Cardiac fibroblast (primary cell): ENCODE data around the gene MRPL20.

Source experiments
- DNase-seq, 2 donors: peaks; one replicate each; pipeline versions ENCODE4 v3.0.0 to v3.0.0-alpha.2; 2010; ENCODE audit warnings: low read depth in 2 of 2
- H3K4me3 ChIP-seq, 2 donors: replicated peaks in 1 of 2; 1 replicate in 1 of 2; 2 replicates in 1 of 2; pipeline ENCODE4 v1.5.1; 2011; ENCODE audit warnings: low read depth in 2 of 2, low read length in 2 of 2, mild to moderate bottlenecking in 2 of 2, moderate library complexity in 1 of 2
- TF ChIP-seq, protein P1 (sequence below): IDR thresholded peaks from one replicate; pipeline ENCODE4 v1.5.1; 2011; ENCODE audit warnings: low read depth, mild to moderate bottlenecking, low read length, inconsistent platforms

Gene MRPL20

DNA sequence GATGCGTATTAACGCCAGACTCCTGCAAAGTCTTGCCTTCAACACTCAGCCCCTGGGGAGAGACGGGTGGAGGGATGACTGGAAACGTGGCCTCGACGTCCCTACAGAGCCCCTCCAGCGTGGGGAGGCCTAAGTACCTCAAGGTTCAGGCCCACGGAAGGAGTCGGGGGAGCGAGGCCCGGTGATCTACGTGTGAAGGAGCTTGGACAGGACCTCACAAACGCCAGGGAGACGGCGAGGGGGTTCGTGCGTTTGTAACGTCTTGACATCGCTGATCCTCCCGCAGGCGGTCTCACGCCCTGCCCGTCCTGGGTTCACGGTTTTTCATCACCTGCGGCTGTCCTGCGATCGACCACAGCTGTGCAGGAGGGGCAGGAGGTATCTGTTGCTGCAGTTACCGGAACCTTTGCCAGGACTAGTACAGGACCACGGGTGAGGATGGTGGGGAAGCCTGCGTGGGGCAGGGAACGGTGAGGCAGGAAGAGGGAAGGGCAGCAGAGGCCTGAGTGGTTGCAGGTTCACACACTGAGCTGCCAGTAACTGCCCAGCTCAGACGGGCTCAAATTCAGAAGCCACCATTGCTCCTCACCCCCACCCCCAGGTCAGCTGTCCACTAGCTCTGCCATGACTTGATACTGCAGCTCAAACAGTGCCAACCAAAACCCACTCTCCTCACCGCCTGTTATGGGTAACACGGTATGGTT is 7.1 kb downstream of the MRPL20 start:
- TF ChIP-seq, protein P1, sequence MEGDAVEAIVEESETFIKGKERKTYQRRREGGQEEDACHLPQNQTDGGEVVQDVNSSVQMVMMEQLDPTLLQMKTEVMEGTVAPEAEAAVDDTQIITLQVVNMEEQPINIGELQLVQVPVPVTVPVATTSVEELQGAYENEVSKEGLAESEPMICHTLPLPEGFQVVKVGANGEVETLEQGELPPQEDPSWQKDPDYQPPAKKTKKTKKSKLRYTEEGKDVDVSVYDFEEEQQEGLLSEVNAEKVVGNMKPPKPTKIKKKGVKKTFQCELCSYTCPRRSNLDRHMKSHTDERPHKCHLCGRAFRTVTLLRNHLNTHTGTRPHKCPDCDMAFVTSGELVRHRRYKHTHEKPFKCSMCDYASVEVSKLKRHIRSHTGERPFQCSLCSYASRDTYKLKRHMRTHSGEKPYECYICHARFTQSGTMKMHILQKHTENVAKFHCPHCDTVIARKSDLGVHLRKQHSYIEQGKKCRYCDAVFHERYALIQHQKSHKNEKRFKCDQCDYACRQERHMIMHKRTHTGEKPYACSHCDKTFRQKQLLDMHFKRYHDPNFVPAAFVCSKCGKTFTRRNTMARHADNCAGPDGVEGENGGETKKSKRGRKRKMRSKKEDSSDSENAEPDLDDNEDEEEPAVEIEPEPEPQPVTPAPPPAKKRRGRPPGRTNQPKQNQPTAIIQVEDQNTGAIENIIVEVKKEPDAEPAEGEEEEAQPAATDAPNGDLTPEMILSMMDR = no peak
- peak overlapping the region; percentile 98 to 99 for H3K4me3 ChIP-seq
- peak; percentile 32 to 35 for DNase-seq

- DNase-seq = peak; percentile 99
- H3K4me3 ChIP-seq = peak within 1 kb of the TSS; percentile 98 to 99
- TF ChIP-seq, protein P1 = peak; percentile 64
These were observed 7.8 kb downstream of the MRPL20 start, which contains the start of gene CCNL2 for GRCh38 chr1:1399187-1399871. CCNL2 (minus strand) TSS chr1:1399335; CDS start chr1:1399306, 29 bp downstream.

- DNase-seq = no peak
- TF ChIP-seq, protein P1 = no peak
- H3K4me3 ChIP-seq = peak overlapping the region; percentile 87 to 98
These were observed 8.4 kb downstream of the MRPL20 start for GRCh38 chr1:1398677-1399186.

GRCh38 chr1:1397839-1398523 is 9.1 kb downstream of the MRPL20 start:
- TF ChIP-seq, protein P1 = no peak
- DNase-seq = peak; percentile 44 to 86
- H3K4me3 ChIP-seq = peak overlapping the region; percentile 87 to 98

DNA sequence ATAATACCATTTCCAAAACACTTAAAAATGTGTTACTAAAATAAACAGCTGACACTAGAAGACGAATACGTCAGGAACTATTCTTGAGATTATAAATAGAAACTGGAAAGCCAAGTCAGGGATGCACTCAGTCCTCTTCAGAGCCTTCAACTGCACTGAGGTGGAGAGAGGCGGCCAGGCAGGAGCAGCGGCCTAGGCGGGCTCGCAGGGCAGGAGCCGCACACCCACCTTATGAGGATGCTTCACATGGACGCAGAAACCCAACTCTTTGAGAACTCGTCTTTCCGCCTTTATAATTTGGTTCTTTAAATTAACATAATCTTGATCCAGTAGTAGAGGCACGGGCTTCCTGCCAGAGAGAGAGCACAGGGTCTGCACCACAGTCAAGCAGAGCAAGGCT is 11.9 kb downstream of the MRPL20 start:
- DNase-seq = no peak
- TF ChIP-seq, protein P1 = no peak

DNA sequence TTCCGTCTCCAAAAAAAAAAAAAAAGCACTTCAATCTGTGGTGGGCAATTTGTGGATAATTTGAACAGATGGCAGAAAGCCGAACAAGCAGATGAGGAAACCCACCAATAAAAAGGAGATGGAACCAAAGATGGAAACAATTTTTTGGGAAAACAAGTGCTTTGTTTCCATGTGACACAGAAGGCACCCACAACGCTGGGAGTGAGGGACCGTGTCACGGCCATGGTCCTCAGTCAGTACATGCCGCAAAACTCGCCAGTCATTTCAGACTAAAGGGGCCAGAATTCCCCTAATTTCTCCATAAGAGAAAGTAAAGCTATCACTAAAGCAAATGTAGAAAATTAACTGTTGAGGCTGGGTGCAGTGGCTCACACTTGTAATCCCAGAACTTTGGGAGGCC is 13.0 kb downstream of the MRPL20 start:
- TF ChIP-seq, protein P1 = no peak
- no peak overlapping the region for H3K4me3 ChIP-seq
- no peak for DNase-seq

More for the DNA sequence above, 11.9 kb downstream of the MRPL20 start:
- no peak overlapping the region for H3K4me3 ChIP-seq
